GM21390 (cell line): ENCODE data around the gene SAMD4A.

Experiments used
- ATAC-seq: cut with Tn5 transposase; IDR thresholded peaks from one replicate; pipeline ENCODE4 v1.9.1; 2021; ENCODE audit not compliant: unreplicated experiment

Gene SAMD4A

DNA sequence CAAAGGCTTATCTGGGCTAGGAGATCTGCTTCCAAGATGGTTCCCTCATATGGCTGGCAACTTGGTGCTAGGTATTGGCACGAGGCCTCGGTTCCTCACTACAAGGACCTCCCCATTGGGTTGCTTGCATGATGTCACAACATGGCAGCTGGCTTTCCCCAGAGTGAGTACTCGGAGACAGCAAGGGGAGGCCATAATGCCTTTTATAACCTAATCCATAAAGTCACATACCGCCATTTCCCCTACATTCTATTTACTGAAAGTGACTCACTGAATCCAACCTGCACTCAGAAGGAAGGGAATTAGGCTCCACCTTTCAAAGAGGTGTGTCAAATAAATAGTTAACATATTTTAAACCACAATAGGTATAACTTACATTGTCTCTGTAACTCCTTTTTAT, 130.9 kb downstream of the SAMD4A start:
- ATAC-seq, result no peak

- no peak for ATAC-seq
These were observed 131.6 kb downstream of the SAMD4A start for GRCh38 chr14:54698501-54698900.

DNA sequence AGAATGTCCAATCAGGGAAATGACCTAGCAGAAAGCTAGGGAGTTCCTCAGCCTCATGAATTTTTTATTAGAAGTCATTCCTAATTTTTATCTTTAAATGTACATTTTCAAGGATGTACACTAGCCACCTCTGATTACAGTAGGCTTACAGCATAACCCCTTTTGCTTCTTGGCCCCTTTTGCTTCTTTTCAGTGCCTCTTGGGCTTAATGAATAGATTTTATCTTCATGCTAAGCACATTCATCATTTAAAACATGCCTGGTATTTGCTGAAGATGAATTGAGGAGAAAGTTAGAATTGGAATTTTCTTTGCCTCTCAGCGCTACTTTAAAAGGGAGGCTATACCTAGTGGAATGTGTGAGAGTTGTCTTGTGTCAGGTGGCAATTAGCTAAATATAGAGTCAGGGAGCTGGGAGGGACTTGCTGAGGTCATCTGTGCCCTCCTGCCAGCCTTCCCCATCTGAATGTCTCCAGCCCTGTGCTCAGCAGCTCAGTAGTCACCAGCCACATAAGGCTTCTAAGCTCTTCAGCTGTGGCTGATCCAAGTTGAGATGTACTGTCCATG, 132.1 kb downstream of the SAMD4A start:
- ATAC-seq, result no peak

DNA sequence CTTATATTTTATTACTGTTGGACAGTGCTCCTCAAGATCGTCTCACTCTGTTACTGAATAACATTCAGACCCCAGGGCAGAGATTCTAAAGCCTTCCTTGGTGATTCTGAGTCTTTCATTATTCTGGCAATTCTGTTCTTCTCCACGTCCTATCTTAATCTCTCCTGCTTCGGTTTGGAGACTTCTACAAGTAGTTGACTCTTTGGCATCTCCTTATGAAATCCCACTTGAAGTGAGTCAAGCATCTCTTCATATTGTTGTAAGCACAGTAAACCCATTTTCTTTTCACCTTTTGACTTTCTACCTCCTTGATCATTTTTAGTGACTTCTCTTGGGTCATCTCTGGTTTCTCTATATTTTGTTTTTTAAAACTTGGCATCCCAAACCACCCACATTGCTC, 132.8 kb downstream of the SAMD4A start:
- ATAC-seq, result no peak

- ATAC-seq, result no peak
These were observed 133.8 kb downstream of the SAMD4A start for GRCh38 chr14:54700717-54701116.

GRCh38 chr14:54702014-54702491, 135.1 kb downstream of the SAMD4A start:
- ATAC-seq, result no peak

- no peak for ATAC-seq
These were observed 135.6 kb downstream of the SAMD4A start for GRCh38 chr14:54702492-54702891.

GRCh38 chr14:54703082-54703481, 136.2 kb downstream of the SAMD4A start:
- ATAC-seq, result no peak

DNA sequence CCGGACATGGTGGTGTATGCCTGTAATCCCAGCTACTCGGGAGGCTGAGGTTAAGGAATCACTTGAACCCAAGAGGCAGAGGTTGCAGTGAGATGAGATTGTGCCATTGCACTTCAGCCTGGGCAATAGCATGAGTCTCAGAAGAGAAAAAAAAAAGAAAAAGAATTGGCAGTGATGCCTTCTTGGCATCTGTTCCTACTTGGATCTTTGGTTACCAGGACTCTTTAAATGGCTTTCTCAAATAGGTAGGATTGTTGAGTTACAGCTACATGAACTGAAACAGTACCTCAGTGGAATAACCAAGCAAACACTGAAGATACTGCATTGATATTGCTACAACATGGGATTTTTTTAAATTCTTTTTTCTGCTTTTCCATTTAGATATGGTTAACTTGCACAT, 136.8 kb downstream of the SAMD4A start:
- ATAC-seq, result no peak

DNA sequence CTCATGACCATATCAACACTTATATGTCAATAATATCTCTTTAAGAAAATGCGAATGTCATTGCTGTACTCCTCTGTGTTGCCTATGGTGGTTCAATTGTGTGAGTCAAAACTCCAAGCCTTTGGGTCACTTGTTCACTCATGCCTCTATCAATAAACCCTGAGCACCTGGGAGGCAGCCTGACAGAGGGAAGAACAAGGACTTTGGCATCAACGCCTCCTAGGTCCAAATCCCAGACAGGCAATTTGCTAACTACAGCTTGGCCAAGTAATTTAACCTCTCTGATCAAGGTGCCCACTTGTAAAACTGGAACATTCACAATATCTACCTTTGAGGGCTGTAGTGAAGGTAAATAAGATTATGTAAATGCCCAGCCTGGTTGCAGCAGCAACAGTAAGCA, 137.8 kb downstream of the SAMD4A start:
- ATAC-seq, result no peak

- no peak for ATAC-seq
These were observed 139.8 kb downstream of the SAMD4A start for GRCh38 chr14:54706769-54707168.

DNA sequence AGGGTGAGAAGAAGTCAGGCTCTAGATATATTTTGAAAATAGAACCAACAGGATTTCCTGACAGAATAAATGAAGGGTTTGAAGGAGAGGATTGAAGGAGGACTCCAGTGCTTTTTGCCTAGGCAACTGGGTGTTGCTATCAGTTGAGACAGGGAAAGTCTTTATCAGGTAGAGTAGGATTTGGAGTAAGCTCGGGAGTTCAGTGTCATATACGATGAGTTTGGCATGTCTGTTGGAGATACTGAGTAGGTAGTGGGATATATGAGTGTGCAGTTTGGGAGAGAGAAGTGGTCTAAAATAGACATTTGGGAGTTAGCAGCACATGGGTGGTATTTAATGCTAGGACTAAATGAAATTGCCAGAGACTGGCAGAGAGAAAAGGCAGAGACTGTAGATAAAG, 141.2 kb downstream of the SAMD4A start:
- ATAC-seq, result no peak

- ATAC-seq, result no peak
These were observed 142.1 kb downstream of the SAMD4A start for GRCh38 chr14:54708982-54709381.

GRCh38 chr14:54709444-54709843, 142.5 kb downstream of the SAMD4A start:
- peak; percentile 78 for ATAC-seq

- ATAC-seq, result no peak
These were observed 142.9 kb downstream of the SAMD4A start for GRCh38 chr14:54709867-54710266.

DNA sequence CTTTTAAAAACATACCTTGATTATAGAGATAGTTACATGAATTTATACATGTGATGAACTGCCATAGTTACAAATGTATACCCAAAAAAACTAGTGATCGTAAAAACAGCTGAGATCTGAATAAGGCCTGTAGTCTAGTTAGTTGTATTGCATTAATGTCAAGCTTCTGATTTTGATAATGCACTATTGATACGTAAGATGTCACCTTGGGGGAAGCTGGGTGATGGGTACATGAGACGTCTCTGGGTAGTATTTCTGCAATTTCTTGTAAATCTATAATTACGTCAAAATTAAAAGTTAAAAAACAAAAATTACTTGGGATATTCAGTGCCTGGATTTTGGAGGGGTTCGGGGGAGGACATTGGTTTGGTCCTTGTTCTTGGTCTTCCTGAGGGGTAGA, 144.4 kb downstream of the SAMD4A start:
- no peak for ATAC-seq

DNA sequence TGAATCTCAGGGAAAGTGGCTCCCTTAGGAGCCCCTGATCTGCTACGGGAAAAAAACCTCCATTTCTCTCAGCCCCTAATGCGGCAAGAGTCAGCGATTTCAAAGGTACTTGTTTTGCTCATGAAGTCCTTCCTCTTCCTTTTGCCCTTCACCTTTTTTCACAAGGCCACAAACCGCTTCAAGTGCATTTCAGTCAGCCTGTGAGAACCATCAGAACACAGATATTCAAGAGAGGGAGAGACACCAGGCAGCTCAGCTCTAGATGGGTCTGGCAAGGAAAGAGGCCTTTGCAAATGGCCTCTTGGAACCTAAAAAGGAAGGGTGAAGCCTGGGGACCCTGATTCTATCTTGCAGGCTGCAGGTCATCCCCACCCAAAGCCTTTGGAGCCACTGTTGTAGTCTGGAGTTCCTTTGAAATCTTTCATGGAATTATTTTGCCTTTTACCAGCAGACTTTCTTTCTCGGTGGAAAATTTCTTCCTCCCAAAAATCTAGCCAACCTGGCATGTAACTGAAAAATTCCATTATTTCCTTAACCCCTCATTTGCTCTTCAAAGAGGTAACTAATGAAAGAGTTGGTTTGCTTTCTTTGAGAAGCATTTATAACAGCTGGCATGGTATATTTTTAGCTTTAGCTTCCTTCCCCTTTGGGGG, 145.0 kb downstream of the SAMD4A start:
- ATAC-seq, result no peak

GRCh38 chr14:54712465-54713200, 145.7 kb downstream of the SAMD4A start:
- ATAC-seq, result no peak

GRCh38 chr14:54713379-54713778, 146.5 kb downstream of the SAMD4A start:
- no peak for ATAC-seq

GRCh38 chr14:54715239-54715638, 148.3 kb downstream of the SAMD4A start:
- no peak for ATAC-seq

DNA sequence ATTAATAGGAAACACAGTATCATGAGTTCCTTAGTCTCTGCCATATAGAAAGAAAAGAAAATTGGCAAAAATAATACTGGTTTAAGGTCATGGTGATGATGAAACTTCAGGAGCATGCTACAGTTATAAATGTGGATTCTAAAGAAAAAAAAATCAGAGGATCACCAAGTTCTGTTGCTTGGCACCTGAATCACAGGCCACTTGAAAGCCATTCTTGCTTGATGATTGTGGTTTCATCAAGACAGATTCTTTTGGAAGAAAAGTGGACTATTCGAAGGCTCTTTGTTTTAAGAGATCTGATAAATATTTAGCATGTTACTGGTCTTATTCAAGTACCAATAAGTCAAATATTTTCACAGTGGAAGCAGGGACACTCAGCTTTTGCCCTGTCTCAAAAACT, 148.9 kb downstream of the SAMD4A start:
- no peak for ATAC-seq

GRCh38 chr14:54716862-54717261, 149.9 kb downstream of the SAMD4A start:
- ATAC-seq, result no peak
